ENCODE measurements around the gene RBMS3. TPM values are rescaled to one million over a fixed set of nuclear protein-coding genes. Genes with fewer than 3 reads are reported as not detected.

The RBMS3 gene
- total and polyA plus RNA-seq, 2 donors (not counting 1 experiment from before 2014, with no cell fraction given): 26.9 to 68.4 TPM

GRCh38 chr3:29265509-29266072 lies 15.3 kb upstream of the RBMS3 start:
- H3K4me2 ChIP-seq (ENCODE audit: extremely low read depth, insufficient read depth, low read length): no peak overlapping the region
- no peak overlapping the region for H3K9ac ChIP-seq (ENCODE audit: insufficient read depth, low read length)
- H3K79me2 ChIP-seq (ENCODE audit: control insufficient read depth, insufficient read depth, low read length): no peaks in the 10 kb centered on the region
- no peak for DNase-seq (ENCODE audit: low read depth in 2 of 2)
- H3K4me3 ChIP-seq (replicated peaks in 1 of 4; ENCODE audit: control extremely low read depth in 1 of 4, insufficient read depth in 1 of 4, low read depth in 3 of 4, low read length in 4 of 4): no peak overlapping the region
- no peaks in the 10 kb centered on the region for H4K20me1 ChIP-seq (ENCODE audit: control insufficient read depth, extremely low read depth, insufficient read depth, low read length)
- H3K9me3 ChIP-seq (ENCODE audit: control insufficient read depth, insufficient read depth, low read depth, low read length): no peaks in the 10 kb centered on the region
- no peaks in the 10 kb centered on the region for H3K27me3 ChIP-seq (ENCODE audit: control insufficient read depth, insufficient read depth, low read length)
- no peaks in the 10 kb centered on the region for H3K36me3 ChIP-seq (ENCODE audit: control insufficient read depth, insufficient read depth, low read length)
- H3K4me1 ChIP-seq (ENCODE audit: control insufficient read depth, extremely low read depth, insufficient read depth, low read length): no peaks in the 10 kb centered on the region
- TF ChIP-seq EZH2 (IDR thresholded peaks at IDR 0.05; ENCODE audit: low read length, missing control alignments) (no peak), CTCF (conservative IDR thresholded peaks at IDR 0.05 in 1 of 2, IDR thresholded peaks at IDR 0.05 in 1 of 2; ENCODE audit: low read depth in 1 of 2, low read length in 2 of 2) (no peak)
- no peak overlapping the region for H2AFZ ChIP-seq (ENCODE audit: low read length)
- H3K27ac ChIP-seq (ENCODE audit: insufficient read depth, low read length): no peak overlapping the region

GRCh38 chr3:29267226-29267625 lies 13.6 kb upstream of the RBMS3 start:
- Histone ChIP-seq H3K4me1 (ENCODE audit: control insufficient read depth, extremely low read depth, insufficient read depth, low read length) (no peaks in the 10 kb centered on the region), H3K79me2 (ENCODE audit: control insufficient read depth, insufficient read depth, low read length) (no peaks in the 10 kb centered on the region), H3K4me3 (replicated peaks in 1 of 4; ENCODE audit: control extremely low read depth in 1 of 4, insufficient read depth in 1 of 4, low read depth in 3 of 4, low read length in 4 of 4) (no peak overlapping the region), H3K9ac (ENCODE audit: insufficient read depth, low read length) (no peak overlapping the region), H3K27me3 (ENCODE audit: control insufficient read depth, insufficient read depth, low read length) (no peaks in the 10 kb centered on the region), H4K20me1 (ENCODE audit: control insufficient read depth, extremely low read depth, insufficient read depth, low read length) (no peaks in the 10 kb centered on the region), H2AFZ (ENCODE audit: low read length) (no peak overlapping the region), H3K27ac (ENCODE audit: insufficient read depth, low read length) (no peak overlapping the region), H3K36me3 (ENCODE audit: control insufficient read depth, insufficient read depth, low read length) (no peaks in the 10 kb centered on the region), H3K9me3 (ENCODE audit: control insufficient read depth, insufficient read depth, low read depth, low read length) (no peaks in the 10 kb centered on the region), H3K4me2 (ENCODE audit: extremely low read depth, insufficient read depth, low read length) (no peak overlapping the region)
- TF ChIP-seq CTCF (conservative IDR thresholded peaks at IDR 0.05 in 1 of 2, IDR thresholded peaks at IDR 0.05 in 1 of 2; ENCODE audit: low read depth in 1 of 2, low read length in 2 of 2) (no peak), EZH2 (IDR thresholded peaks at IDR 0.05; ENCODE audit: low read length, missing control alignments) (no peak)
- no peak for DNase-seq (ENCODE audit: low read depth in 2 of 2)

GRCh38 chr3:29268651-29269050 lies 12.2 kb upstream of the RBMS3 start:
- Histone ChIP-seq H3K27me3 (ENCODE audit: control insufficient read depth, insufficient read depth, low read length) (no peaks in the 10 kb centered on the region), H2AFZ (ENCODE audit: low read length) (no peak overlapping the region), H3K9me3 (ENCODE audit: control insufficient read depth, insufficient read depth, low read depth, low read length) (no peaks in the 10 kb centered on the region), H3K4me3 (replicated peaks in 1 of 4; ENCODE audit: control extremely low read depth in 1 of 4, insufficient read depth in 1 of 4, low read depth in 3 of 4, low read length in 4 of 4) (no peak overlapping the region), H3K27ac (ENCODE audit: insufficient read depth, low read length) (no peak overlapping the region), H3K4me1 (ENCODE audit: control insufficient read depth, extremely low read depth, insufficient read depth, low read length) (no peaks in the 10 kb centered on the region), H4K20me1 (ENCODE audit: control insufficient read depth, extremely low read depth, insufficient read depth, low read length) (no peaks in the 10 kb centered on the region), H3K9ac (ENCODE audit: insufficient read depth, low read length) (no peak overlapping the region), H3K4me2 (ENCODE audit: extremely low read depth, insufficient read depth, low read length) (no peak overlapping the region), H3K36me3 (ENCODE audit: control insufficient read depth, insufficient read depth, low read length) (no peaks in the 10 kb centered on the region), H3K79me2 (ENCODE audit: control insufficient read depth, insufficient read depth, low read length) (no peaks in the 10 kb centered on the region)
- TF ChIP-seq EZH2 (IDR thresholded peaks at IDR 0.05; ENCODE audit: low read length, missing control alignments): no peak
- no peak for TF ChIP-seq CTCF (conservative IDR thresholded peaks at IDR 0.05 in 1 of 2, IDR thresholded peaks at IDR 0.05 in 1 of 2; ENCODE audit: low read depth in 1 of 2, low read length in 2 of 2)
- DNase-seq (ENCODE audit: low read depth in 2 of 2): no peak
